NCI-H146 treated with DMSO at 0.1 percent for 48 hours (cell line): ENCODE data around the gene SEC11C.
A peak's percentile ranks its signal among the peaks of the same experiment; 100 is the strongest.

Experiments
- DNase-seq: peaks from one replicate; lab custom pipeline; 2025; ENCODE audit not compliant: unreplicated experiment; lab: John Stamatoyannopoulos, UW

Gene SEC11C

DNA sequence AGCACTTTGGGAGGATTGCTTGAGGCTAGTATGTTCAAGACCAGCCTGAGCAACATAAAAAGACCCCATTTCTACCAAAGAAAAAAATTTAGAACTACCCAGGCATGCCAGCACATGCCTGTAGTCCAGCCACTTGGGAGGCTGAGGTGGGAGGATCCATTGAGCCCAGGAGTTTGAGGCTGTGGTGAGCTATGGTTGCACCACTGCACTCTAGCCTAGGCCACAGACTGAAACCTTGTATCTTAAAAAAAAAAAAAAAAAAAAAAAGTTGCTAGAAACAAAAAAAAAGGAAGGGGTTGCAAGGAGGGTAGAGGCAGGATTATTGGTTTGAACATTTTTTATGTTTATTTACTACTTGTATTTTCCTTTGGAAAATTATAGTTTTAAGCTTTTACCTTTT lies 4.8 kb downstream of the SEC11C start:
- DNase-seq: no peak

DNA sequence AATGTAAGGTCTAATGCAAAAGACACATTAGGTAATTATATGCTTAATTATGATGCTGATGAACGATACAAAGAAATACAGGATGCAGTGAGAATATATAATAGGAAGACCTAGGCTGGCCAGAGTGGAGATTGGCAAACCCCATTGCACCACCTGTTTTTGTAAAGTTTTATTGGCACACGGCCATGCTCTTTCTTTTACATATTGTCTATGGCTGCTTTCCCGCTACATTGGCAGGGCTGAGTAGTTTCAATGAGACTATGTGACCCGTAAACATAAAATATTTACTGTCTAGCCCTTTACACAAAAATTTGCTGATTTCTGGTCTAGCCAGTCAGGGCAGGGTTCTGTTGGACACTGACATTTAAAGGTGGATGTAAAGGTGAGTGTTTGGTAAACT lies 5.4 kb downstream of the SEC11C start:
- no peak for DNase-seq

DNA sequence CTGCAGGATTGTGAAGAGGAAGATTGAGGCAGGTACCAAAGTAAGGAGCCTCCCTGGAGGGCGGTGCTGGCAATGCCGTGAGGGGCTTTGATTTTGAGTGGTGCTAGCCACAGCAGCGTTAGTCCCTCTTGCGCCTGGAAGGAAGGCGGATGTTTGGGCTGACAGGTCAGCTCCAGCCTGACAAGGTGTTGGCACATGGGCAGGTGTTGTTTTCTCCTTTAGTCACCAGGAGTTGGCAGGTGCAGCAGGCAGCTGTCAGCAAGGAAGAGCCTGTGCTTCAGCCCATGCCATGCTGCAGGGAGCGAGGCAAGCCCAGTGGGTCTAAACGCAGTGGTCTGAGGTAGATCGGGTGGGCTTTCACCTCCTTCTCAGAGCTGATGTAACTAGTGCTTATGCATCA lies 8.5 kb downstream of the SEC11C start:
- DNase-seq: peak; percentile 89

DNA sequence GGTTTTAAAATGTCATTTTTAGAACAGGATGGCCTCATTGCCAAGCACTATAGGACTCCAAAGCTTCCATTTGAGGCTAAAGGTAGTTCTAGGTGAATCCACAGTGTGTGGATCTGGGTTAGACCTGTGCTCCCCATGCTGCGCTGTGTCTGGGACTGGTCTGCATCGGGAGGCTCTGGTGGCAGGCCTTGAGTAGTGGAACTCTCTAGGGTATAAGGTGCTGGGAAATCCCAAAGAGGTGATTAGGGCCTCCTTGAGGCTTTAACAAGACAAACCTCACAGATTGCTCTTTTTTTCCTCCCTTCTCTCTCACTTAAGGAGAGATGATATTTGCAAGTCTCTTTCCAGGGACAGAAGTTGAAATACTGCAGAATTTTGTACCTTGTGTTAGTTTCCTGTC lies 9.3 kb downstream of the SEC11C start:
- no peak for DNase-seq

DNA sequence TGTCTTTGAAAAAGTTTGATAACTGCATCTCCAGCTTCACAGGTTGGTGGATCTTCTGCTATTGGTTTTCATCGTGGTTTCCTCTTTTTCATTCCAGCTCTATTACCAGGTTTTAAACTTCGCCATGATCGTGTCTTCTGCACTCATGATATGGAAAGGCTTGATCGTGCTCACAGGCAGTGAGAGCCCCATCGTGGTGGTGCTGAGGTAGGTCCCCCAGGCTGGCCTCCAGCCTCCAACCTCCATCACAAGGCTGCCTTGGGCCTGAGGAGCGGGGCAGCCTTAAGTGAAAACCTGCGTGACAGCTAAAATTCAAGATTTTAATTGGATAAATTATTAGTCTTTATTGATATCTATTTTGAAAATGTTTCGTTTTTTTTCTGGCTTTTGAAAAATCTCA lies 9.7 kb downstream of the SEC11C start:
- no peak for DNase-seq

DNA sequence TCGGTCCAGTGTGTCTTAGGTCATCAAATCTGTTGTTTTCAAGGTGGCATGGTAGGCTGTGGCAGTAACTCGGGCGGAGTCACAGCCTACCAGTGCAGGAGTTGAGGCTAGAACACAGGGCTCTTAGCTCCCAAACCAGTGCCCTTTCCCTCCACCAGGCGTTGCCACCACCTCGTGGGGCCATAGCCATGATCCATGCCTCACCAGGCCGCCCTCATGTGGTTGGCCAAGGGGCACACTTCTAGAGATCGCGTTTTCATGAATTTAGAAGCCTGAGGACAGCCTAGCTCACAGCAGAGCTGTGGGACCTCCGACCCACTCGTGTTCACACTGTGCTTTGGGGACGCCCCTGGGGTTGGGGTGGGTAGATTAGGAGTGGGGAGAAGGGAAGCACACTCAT lies 10.6 kb downstream of the SEC11C start:
- DNase-seq: no peak

DNA sequence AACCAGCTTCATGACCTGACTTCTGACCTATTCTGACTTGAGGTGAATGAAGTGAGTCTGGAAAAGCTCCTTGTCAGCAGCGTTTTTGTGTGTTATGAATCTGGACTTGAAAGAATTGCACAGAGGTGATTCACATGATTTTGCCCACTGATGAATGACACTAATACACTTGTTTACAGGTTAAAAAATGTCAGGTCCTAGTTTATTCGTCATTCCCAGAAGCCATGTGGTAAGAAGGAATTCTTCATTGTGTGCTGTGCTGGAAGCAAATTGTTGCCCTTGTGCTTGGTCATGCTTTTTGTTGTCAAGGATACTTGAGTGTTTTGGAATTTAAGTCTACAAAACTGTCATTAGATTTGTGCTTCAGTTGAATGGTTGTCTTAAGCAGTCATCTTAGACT lies 15.5 kb downstream of the SEC11C start:
- DNase-seq: no peak

DNA sequence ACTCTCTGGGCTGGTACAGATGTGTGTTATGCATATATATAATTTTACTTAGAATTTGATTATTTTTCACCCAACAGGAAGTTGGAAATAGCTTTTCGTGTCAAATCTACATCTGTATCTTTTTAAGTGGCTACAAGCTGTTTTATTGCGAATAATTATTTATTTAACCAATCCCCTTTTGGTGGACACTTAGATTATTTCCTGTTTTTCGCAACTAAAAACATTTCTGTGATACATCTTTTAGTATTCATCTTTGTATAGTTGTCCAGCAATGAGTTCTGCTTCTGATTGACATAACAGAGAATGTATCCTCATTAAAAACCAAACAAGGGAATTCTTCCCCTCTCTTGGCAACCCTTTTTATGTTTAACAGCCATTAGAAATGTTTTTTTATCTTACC lies 16.6 kb downstream of the SEC11C start:
- DNase-seq: no peak

DNA sequence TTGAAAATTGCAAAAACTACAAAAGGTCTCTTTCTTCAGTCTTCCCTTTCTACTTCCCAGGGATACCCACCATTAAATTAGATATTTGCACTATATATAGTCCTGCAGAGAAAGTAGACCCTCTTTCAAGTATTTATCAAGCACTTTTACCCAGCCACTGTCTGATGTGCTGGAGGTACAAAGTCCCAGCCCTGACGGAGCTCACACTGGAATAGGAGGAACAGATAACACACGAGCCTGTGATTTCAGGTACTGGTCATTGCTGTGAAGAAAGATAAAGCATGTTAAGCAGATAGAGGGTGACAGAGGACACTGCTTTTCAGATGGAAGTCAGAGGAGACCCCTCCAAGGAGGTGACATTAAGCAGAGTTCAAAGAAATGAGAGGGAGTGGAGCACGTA lies 19.6 kb downstream of the SEC11C start:
- no peak for DNase-seq

DNA sequence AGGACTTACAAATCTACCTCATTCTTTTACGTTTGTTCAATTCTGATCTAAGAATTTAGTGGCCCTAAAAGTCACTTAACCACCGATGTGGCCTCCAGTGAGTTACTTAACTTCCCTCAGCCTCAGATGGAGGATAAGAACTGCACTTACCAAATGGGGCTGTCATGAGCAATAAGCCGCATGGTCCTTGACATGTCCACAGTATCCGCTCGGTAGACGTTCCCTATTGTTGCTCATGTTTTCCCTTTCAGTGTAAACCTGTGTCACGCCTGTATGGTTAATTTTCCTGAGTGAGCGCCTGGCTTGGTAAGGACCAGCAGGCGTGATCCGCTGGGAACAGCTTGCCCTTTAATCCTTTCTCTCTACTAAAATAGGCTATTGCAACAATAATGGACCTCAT lies 20.3 kb downstream of the SEC11C start:
- no peak for DNase-seq

DNA sequence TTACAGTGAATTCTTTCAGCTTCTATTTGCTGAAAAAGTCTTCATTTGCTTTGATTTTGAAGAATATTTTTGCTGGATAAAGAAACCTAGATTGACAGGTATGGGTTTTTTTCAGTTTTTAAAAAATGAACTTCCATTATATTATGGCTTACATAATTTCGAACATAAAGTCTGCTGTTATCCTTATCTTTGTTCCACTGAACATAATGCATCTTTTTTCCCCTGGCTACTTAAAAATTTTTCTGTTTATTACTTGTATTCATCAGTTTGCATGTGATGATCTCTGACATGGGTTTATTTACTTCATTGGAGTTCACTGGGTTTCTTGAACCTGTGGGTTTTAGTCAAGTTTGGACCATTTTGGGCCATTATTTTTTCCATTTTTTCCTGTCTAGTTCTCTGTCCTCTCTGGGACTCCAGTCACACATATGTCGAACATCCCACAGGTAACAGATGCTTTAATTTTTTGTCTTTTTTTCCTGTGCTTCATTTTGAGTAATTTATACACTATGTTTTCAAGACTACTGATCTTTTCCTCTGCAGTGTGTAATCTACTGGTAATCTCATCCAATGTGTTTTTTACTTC lies 33.1 kb downstream of the SEC11C start:
- DNase-seq: no peak

DNA sequence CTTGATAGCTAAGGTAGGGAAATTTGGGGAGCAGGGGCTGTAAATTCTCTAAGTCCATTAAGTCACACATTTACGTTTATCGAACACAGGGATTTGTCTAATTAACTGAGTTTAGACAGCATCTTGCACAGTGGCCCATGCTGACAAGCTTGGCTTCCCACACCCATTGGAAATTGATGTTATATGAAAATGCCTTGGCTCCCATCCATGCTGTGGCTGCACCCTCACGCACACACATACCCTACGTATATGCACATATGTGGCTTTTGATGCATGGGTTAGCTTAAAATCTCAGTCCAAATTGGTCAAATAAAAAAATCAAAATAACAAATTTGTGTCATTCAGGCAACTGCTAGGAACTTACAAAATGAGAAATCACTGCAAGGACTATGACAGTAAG lies 37.8 kb downstream of the SEC11C start:
- DNase-seq: no peak

DNA sequence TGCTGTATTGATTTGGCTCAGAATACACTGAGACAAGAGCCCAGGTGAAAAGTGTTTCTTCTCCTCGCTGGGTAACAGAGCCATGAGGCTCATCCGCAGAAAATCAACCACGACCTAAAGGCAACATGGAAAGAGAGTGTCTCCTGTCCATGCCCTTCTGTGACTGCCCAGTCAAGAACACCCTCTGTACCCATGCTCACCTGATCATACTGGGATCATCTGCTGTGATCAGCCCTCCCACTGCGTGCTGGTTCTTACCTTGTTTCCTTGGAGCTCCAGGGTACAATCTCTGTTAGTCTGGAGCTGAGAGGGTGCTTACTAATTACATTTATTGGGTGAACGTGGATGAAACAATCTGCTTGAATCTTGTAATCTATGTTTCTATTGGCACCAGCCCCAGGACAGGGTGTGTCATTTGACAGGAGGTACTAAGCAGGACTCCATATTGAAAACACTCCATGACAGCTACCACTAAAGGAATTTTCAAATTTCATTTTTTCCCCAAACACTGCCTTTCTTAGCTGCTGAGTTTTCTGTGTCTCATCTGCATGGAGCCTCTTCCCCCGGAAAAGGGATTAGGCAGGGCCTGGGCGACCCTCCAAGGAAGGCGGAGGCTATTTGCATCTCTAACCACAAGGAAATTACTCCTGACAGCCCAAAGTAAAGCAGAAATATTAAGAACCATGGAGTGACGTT lies 40.6 kb downstream of the SEC11C start:
- no peak for DNase-seq

DNA sequence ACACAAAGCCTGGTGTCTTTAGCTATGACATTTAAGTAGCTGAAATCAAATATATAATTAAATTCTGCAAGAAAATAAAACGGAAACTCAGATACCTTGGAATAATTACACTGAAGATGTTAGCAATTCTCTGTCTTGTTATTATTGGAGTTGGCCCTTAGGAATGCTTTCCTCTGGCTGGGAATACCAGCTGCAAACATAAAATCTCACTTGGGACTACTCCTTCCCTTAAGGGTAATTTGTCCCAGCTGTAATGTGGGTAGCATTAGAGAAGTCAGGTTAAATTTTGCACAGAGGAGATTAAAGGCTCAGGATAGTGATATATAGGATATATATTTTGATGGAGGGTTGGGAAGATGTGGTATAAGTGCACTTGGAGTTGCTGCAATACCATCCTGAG lies 43.0 kb downstream of the SEC11C start:
- DNase-seq: no peak

DNA sequence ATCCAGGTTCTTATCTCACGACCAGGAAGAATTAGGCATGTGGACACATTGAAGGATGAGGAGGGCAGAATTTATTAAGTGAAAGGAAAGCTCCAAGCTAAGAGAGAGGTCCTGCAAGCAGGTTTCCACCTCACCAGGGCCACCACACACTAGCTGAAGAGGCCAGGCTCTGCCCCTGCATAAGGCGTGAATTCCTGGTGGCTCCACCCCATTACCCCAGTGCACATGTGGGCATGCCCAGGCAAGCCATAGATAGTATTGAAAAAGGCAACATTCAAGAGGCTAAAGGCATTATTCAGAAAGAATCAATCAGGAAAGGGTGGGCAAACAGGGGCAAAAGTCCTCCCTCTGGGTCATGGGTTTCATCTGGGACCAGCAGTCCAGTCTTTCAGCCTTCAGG lies 49.3 kb downstream of the SEC11C start:
- DNase-seq: no peak

DNA sequence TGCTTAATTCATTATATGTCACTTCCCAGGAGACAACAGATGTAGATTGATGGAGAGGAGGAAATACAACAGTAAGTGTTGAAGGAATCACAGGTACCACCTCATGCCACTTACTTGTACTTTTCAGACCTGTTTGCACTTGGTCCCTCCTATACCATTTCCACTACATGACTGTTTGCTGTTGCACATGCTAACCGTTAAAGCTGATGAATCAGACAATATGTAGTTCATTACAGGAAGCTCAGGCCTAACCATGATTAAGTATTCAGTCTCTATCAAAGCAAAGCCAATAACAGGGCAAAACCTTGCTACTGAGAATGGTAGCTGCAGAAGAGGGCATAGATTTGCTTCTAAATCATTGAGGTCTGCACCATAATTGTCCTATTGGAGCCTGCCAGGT lies 50.1 kb downstream of the SEC11C start:
- DNase-seq: no peak

DNA sequence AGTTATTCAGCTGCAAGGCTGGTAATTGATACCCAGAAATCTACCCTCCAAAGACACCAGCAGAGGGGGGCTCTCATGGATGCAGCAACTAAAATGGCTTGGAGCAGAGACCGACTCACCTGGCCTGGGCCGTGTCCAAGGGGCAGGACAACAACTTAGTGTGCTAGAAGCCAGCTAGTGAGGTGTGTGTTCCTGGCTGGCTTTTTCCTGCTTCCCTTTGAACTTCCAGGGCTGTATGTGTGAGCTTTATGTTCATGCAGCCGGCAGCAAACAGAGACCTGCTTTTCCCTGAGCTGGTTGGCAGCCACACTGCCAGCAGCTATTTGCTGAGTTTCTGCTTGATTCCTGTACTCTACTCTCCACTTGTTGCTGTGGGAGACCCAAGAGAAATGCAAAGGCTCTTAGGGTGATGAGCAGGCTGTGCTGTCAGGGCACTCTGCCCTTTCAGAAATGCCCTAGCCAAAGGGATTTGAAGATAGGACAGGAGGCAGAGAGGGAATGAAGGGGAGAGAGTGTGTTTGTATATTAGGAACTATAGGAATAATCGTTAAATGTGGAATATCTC lies 56.6 kb downstream of the SEC11C start:
- no peak for DNase-seq

DNA sequence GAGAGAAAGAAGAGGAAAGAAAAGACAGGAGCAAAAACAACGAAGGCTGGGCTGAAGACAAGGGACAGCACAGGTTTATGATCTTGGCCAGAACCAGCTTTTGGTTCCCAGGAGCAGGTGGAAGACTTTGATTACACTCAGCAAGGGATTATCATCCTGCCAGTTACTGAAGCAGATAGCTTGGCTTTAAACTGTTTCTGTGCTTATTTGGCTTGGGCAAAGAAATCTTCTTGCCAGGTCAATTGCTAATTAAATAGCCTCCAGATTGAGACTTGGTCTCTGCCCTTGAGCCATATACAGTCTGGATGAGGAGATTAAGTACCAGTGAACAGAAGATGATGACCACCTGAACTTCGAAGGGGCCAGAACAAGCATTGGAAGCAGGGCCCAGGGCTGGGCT lies 58.0 kb downstream of the SEC11C start:
- no peak for DNase-seq

DNA sequence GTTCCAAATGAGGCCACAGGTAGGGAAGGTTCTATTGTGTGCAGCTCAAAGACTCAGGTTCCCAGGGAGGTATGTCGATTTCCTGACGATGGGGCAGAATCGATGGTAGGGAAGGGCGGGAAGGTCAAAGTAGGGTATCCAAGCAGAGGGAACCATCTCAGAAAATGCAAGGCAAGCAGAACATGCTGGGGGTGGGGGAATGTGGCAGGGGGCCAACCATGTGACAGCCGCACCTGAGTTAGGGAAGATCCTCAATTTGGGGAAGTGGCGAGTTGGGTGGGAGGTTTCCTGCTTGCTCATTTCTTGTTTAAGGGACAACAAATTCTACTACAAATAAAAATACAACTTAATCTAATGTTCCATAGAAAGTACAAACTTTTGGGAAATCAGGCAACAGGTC lies 58.5 kb downstream of the SEC11C start:
- DNase-seq: no peak

DNA sequence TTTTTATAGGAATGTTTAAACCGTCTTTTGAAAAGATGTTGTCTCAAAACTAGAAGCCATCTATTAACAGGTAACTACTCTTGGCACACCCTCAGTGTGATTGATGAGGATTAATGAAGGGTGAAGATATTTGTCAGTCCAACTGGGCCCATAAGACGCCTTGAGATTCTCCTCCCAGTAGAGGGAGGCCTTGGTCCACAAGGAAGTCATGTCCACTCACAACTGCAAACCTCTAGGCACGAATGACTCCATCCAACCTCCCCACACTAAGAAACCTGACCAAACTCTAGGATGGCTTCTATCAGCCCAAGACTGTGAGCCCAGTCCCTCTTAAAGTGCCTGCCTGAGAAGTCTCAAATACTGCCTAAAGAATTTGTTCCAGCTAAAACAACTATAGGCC lies 61.1 kb downstream of the SEC11C start:
- DNase-seq: no peak

DNA sequence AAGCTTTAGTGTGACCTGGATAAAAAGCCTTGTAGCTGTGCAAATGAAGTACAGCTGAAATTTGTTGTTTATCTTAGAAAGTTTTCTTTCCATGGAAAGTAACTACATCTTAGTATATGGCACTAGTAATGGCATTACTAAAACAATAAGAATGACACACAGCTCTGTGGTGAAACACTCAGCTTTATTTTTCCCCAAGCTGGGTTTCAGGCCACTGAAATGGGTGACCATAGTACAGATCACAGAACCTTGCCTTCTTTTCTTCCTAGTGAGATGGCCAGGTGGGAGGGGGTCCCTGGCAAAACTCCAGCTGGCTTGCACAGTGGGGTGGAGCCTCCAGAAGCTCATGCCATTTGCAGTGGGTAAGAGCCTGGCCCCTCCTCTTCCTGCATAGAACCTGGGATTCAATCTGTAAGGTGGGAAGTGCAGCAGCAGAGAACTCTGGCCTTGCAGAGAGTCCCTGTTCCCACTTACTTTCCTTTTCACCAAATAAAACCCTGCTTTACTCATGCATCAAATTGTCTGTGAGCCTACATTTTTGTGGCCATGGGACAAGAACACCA lies 62.7 kb downstream of the SEC11C start:
- peak; percentile 31 for DNase-seq

DNA sequence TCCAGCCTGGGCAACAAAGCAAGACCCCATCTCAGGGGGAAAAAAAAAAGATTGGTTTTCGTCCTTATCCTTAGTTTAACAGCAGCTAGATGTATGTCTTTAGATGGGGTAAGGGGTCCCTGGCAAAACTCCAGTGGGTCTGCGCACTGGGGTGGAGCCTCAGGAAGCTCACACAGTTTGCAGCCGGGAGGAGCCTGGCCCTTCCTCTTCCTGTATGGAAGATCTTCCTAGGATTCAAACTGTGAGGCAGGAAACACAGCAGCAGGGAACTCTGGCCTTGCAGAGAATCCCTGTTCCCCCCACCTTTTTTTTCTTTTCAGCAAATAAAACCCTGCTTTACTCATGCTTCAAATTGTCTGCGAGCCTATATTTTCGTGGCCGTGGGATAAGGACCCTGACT lies 67.8 kb downstream of the SEC11C start:
- DNase-seq: no peak
